SK-N-SH (cell line): Measurements from ENCODE around the gene BAK1.

Experiments used
- CHD2 ChIP-seq: fragments of 150-350 bp; IDR thresholded peaks from 2 replicates; pipeline ENCODE4 v1.6.1; 2018; ENCODE audit warnings: low read length; ENCODE audit not compliant: partially characterized antibody
- EZH2phosphoT487 ChIP-seq: fragments of 200-600 bp; sonication (generic); IDR thresholded peaks from 2 replicates; pipeline ENCODE4 v1.6.1; 2017; ENCODE audit warnings: low read depth, mixed run types, mild to moderate bottlenecking, antibody characterized with exemption, moderate library complexity, borderline replicate concordance
- GABPA ChIP-seq: IDR thresholded peaks from 2 replicates; pipeline ENCODE4 v1.4.0; 2012; ENCODE audit warnings: low read depth, mild to moderate bottlenecking
- POLR2AphosphoS5 ChIP-seq: IDR thresholded peaks from 2 replicates; pipeline ENCODE4 v1.6.1; 2012; ENCODE audit warnings: low read depth, low read length
- TF ChIP-seq, protein P1 (sequence below): fragments of 200-600 bp; sonication (generic); IDR thresholded peaks from 2 replicates; pipeline ENCODE4 v1.6.1; 2017; ENCODE audit warnings: antibody characterized with exemption, mild to moderate bottlenecking, moderate library complexity

DNA sequence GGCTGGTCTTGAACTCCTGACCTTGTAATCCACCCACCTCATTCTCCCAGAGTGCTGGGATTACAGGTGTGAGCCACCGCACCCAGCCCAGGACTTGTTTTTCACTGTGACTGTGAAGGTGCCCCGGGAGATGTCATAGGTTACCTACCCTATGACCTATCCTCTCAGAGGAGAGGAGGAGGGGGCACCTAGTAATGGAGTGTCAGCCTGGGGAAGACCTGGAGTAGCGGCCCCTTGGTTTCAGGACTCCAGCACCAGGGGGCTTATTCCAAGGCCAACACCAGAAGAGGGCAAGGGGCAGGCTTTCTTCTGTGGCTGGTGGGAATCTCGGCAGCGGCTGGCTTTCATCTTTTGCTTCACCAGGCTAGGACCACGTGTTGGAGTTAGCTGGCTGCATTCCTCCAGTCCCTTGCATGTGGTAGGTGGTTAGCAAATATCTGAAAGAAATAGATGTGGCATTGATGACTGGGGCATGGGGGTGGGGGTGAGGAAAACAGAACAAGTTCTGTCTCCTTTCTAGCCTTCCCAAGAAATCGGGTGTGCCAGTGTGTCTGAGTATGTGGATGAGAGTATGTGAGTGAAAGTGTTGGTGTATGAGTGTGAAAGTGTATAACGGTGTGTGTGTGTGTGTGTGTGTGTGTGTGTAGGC is 33.2 kb upstream of the BAK1 start:
- TF ChIP-seq GABPA (no peak), POLR2AphosphoS5 (no peak), CHD2 (no peak), EZH2phosphoT487 (no peak)
- TF ChIP-seq, protein P1, sequence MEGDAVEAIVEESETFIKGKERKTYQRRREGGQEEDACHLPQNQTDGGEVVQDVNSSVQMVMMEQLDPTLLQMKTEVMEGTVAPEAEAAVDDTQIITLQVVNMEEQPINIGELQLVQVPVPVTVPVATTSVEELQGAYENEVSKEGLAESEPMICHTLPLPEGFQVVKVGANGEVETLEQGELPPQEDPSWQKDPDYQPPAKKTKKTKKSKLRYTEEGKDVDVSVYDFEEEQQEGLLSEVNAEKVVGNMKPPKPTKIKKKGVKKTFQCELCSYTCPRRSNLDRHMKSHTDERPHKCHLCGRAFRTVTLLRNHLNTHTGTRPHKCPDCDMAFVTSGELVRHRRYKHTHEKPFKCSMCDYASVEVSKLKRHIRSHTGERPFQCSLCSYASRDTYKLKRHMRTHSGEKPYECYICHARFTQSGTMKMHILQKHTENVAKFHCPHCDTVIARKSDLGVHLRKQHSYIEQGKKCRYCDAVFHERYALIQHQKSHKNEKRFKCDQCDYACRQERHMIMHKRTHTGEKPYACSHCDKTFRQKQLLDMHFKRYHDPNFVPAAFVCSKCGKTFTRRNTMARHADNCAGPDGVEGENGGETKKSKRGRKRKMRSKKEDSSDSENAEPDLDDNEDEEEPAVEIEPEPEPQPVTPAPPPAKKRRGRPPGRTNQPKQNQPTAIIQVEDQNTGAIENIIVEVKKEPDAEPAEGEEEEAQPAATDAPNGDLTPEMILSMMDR: no peak
